CD4-positive, alpha-beta T cell (primary cell): ENCODE measurements around the gene GPR137. TPM values are rescaled to one million over a fixed set of nuclear protein-coding genes. Genes with fewer than 3 reads are reported as not detected.
A peak's percentile ranks its signal among the peaks of the same experiment; 100 is the strongest.

ENCODE experiments used
- ATAC-seq: fragments of 200-7000 bp; cut with Tn5 transposase; one replicate; pipeline ENCODE4 v1.10.0; 2022; ENCODE audit warnings: mild to moderate bottlenecking; ENCODE audit not compliant: poor library complexity
- CTCF ChIA-PET: fragments of 350-600 bp; sonication (Branson Sonifier 250); formaldehyde crosslinking; loops from one replicate; lab custom pipeline; 2021; ENCODE audit warnings: antibody characterized with exemption, inconsistent platforms; lab: Charles Lee
- POLR2A ChIA-PET: fragments of 350-600 bp; sonication (Branson Sonifier 250); formaldehyde crosslinking; loops from one replicate; lab custom pipeline; 2021; ENCODE audit warnings: antibody characterized with exemption, inconsistent platforms; lab: Charles Lee
- DNase-seq, 14 experiments: peaks; one replicate each; pipeline ENCODE4 v3.0.0-alpha.2; 2013 to 2020; ENCODE audit warnings: mixed read lengths in 2 of 14
- H3K27ac ChIP-seq, 2 donors: one replicate each; pipeline versions ENCODE4 v1.5.1 to v1.7.0; 2013; ENCODE audit warnings: low read length in 2 of 2, low read depth in 1 of 2, mild to moderate bottlenecking in 1 of 2
- H3K27me3 ChIP-seq, 2 experiments: 1 replicate in 1 of 2; 2 replicates in 1 of 2; pipeline versions ENCODE4 v1.6.1 to v1.7.0; 2013; ENCODE audit warnings: low read length in 2 of 2, control low read depth in 1 of 2, mild to moderate bottlenecking in 1 of 2, moderate library complexity in 1 of 2; ENCODE audit not compliant: insufficient read depth in 2 of 2, control insufficient read depth in 1 of 2
- H3K36me3 ChIP-seq: one replicate; pipeline ENCODE4 v1.6.1; 2013; ENCODE audit warnings: low read length, control low read depth; ENCODE audit not compliant: insufficient read depth
- H3K4me1 ChIP-seq: one replicate; pipeline ENCODE4 v1.6.1; 2013; ENCODE audit warnings: low read length, control low read depth; ENCODE audit not compliant: insufficient read depth
- H3K4me3 ChIP-seq: one replicate; pipeline ENCODE4 v1.5.1; 2013; ENCODE audit warnings: mild to moderate bottlenecking, low read length, moderate library complexity
- H3K9me3 ChIP-seq, 2 experiments: 1 replicate in 1 of 2; 2 replicates in 1 of 2; pipeline versions ENCODE4 v1.6.1 to v1.7.0; 2013; ENCODE audit warnings: low read length in 2 of 2, mild to moderate bottlenecking in 2 of 2, control low read depth in 1 of 2, moderate library complexity in 1 of 2; ENCODE audit not compliant: control insufficient read depth in 1 of 2, insufficient read depth in 1 of 2
- H3K27ac Mint-ChIP-seq: one replicate; pipeline ENCODE4 v1.8.0; 2020; ENCODE audit warnings: mixed read lengths
- H3K27me3 Mint-ChIP-seq: one replicate; pipeline ENCODE4 v1.8.0; 2021; ENCODE audit warnings: mixed read lengths
- H3K36me3 Mint-ChIP-seq: one replicate; pipeline ENCODE4 v1.8.0; 2021; ENCODE audit warnings: low read depth, mixed read lengths
- H3K4me1 Mint-ChIP-seq: one replicate; pipeline ENCODE4 v1.8.0; 2021; ENCODE audit warnings: low read depth, mixed read lengths
- H3K4me3 Mint-ChIP-seq: one replicate; pipeline ENCODE4 v1.8.0; 2020; ENCODE audit warnings: mild to moderate bottlenecking, mixed read lengths
- H3K9me3 Mint-ChIP-seq: one replicate; pipeline ENCODE4 v1.8.0; 2020; ENCODE audit warnings: mixed read lengths
- intact Hi-C, 2 experiments: fragments of 100-400 bp; cut with DNase I in 1 of 2; cut with micrococcal nuclease in 1 of 2; formaldehyde crosslinking; loops; one replicate each; pipeline versions ENCODE4 v1.15.1 to v1.9.0; 2023 to 2025; cut with DNase I, micrococcal nuclease
- total RNA-seq, 174 experiments: library from RNA in 2 of 174; stranded (reverse) in 2 of 174; gene quantifications; one replicate each; pipeline ENCODE4 v1.2.3 and lab custom pipeline; 2021 to 2026
- TF ChIP-seq, protein P1 (sequence below): fragments of 200-600 bp; IDR thresholded peaks from one replicate; pipeline ENCODE4 v1.8.0; 2022; ENCODE audit warnings: antibody characterized with exemption, mild to moderate bottlenecking

GPR137 gene
- total RNA-seq, 2 experiments from 2014 or later = 13.8 to 16.6 TPM

DNA sequence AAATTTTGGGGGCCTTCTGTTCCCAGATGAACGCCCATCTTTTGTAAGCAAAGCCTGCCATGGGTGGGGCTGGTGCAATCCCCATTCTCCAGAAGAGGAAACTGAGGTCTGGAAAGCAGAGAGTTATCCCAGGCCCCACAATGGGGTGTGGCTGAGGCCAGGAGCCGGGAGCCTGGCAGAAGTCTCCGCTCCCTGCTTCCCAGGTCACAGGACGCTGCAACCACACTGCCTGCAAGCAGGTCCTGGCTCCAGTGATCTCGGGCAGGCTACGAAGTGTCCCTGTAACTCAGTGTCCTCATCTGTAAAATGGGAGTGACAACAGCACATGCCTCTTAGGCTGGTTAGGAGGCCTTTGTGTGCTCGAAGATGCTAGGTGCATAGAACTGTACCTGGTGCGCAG is 32.6 kb upstream of the GPR137 start:
- peaks cover 15% of the 10 kb centered on the region for H3K4me1 Mint-ChIP-seq
- POLR2A ChIA-PET = no interaction called here
- no peak overlapping the region for H3K4me3 ChIP-seq

DNA sequence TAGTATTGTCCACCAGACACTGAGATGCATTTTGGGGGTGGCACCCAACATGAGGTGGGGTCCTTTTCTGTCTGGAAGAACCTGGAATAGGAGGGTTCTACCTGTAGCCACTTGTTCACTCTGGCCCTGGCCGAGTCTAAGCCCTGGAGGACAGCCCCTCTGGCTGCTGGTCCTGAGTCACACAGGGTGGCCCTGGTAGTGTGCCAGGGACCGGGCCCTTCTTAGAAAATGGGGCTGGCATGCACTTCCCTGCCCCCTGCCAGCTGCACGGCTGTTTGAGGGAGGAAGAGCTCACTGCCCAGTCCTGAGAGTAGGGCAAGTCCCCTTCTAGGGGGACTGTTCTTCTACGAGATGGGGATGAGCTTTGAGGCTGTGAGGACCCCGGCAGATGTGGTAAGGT is 32.2 kb upstream of the GPR137 start:
- H3K9me3 Mint-ChIP-seq = no peaks in the 10 kb centered on the region
- ChIA-PET CTCF (interaction anchor here (0.6 kb wide), 1 partner anchor 51 kb away, joined by 3 read pairs; no protein-coding TSS in a partner anchor), POLR2A (no interaction called here)
- DNase-seq (no peak), ATAC-seq (no peak)
- H3K36me3 Mint-ChIP-seq = peaks cover 7% of the 10 kb centered on the region
- intact Hi-C loops = loop anchor here in 1 of 2 experiments (5.0 to 10.0 kb wide), 2 partner anchors 66 to 401 kb away; partner anchors contain the start of gene STIP1
- H3K27me3 Mint-ChIP-seq = no peaks in the 10 kb centered on the region
- no peak overlapping the region for H3K27ac Mint-ChIP-seq
- no peaks in the 10 kb centered on the region for H3K27me3 ChIP-seq
- peak overlapping the region; percentile 45 for H3K4me3 Mint-ChIP-seq
- no peaks in the 10 kb centered on the region for H3K9me3 ChIP-seq
- peaks cover 31% of the 10 kb centered on the region for H3K4me1 ChIP-seq
- no peak overlapping the region for H3K27ac ChIP-seq
- TF ChIP-seq, protein P1, sequence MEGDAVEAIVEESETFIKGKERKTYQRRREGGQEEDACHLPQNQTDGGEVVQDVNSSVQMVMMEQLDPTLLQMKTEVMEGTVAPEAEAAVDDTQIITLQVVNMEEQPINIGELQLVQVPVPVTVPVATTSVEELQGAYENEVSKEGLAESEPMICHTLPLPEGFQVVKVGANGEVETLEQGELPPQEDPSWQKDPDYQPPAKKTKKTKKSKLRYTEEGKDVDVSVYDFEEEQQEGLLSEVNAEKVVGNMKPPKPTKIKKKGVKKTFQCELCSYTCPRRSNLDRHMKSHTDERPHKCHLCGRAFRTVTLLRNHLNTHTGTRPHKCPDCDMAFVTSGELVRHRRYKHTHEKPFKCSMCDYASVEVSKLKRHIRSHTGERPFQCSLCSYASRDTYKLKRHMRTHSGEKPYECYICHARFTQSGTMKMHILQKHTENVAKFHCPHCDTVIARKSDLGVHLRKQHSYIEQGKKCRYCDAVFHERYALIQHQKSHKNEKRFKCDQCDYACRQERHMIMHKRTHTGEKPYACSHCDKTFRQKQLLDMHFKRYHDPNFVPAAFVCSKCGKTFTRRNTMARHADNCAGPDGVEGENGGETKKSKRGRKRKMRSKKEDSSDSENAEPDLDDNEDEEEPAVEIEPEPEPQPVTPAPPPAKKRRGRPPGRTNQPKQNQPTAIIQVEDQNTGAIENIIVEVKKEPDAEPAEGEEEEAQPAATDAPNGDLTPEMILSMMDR = no peak
- H3K4me1 Mint-ChIP-seq = peaks cover 12% of the 10 kb centered on the region
- no peak overlapping the region for H3K4me3 ChIP-seq
- peaks cover 7% of the 10 kb centered on the region for H3K36me3 ChIP-seq

More for the DNA sequence above, 32.6 kb upstream of the GPR137 start:
- H3K27ac ChIP-seq = no peak overlapping the region
- H3K4me1 ChIP-seq = peaks cover 31% of the 10 kb centered on the region
- H3K36me3 ChIP-seq = peaks cover 4% of the 10 kb centered on the region
- no peaks in the 10 kb centered on the region for H3K9me3 ChIP-seq
- Mint-ChIP-seq H3K4me3 (peak overlapping the region; percentile 45), H3K27me3 (no peaks in the 10 kb centered on the region), H3K9me3 (no peaks in the 10 kb centered on the region), H3K36me3 (peaks cover 6% of the 10 kb centered on the region), H3K27ac (no peak overlapping the region)
- CTCF ChIA-PET = interaction anchor here (4.7 kb wide), 1 partner anchor 48 kb away, joined by 56 read pairs; the partner anchor contains the start of gene FERMT3
- TF ChIP-seq, protein P1 = no peak
- DNase-seq (no peak), ATAC-seq (no peak)
- intact Hi-C loops = loop anchor here in 1 of 2 experiments (5.0 to 10.0 kb wide), 2 partner anchors 66 to 402 kb away; partner anchors contain the start of gene STIP1
- H3K27me3 ChIP-seq = no peaks in the 10 kb centered on the region

DNA sequence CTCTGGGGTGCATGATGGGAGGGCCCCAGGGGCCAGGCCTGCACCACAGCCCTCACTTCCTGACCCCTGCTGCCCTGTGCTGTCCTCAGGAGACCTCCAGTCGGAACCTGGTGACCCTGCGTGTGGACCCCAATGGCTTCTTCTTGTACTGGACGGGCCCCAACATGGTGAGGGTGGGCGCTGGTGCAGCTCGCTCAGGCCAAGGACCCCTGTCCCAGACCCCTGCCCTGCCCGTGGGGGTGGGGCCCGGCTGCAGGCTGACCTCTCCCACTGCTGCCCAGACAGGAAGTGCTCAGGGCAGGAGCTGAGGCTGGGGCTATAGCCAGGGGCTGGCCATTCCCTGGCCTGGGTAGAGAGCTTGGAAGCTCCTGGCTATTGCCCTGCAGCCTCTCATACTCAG is 31.3 kb upstream of the GPR137 start:
- ChIA-PET CTCF (interaction anchor here (0.6 to 0.9 kb wide), 2 partner anchors 17 to 50 kb away, joined by 3 read pairs; no protein-coding TSS in a partner anchor), POLR2A (no interaction called here)
- peaks cover 12% of the 10 kb centered on the region for H3K4me1 Mint-ChIP-seq
- Histone ChIP-seq H3K36me3 (peaks cover 16% of the 10 kb centered on the region), H3K27ac (no peak overlapping the region), H3K27me3 (no peaks in the 10 kb centered on the region), H3K9me3 (no peaks in the 10 kb centered on the region), H3K4me3 (no peak overlapping the region), H3K4me1 (peaks cover 33% of the 10 kb centered on the region)
- H3K27me3 Mint-ChIP-seq = no peaks in the 10 kb centered on the region
- ATAC-seq (no peak), DNase-seq (no peak)
- H3K27ac Mint-ChIP-seq = no peak overlapping the region
- H3K36me3 Mint-ChIP-seq = peaks cover 8% of the 10 kb centered on the region
- H3K9me3 Mint-ChIP-seq = no peaks in the 10 kb centered on the region
- no peak overlapping the region for H3K4me3 Mint-ChIP-seq
- intact Hi-C loops = loop anchor here in 1 of 2 experiments (5.0 to 10.0 kb wide), 2 partner anchors 67 to 400 kb away; partner anchors contain the start of gene STIP1
- TF ChIP-seq, protein P1 = no peak
